C4-2B (cell line): Measurements from ENCODE around the gene BTBD9.

Experiments used
- CTCF ChIP-seq: fragments of 450-650 bp; conservative IDR thresholded peaks from 2 replicates; pipeline ENCODE4 v1.5.1; 2017; ENCODE audit warnings: mild to moderate bottlenecking
- ZFX ChIP-seq: fragments of 450-650 bp; IDR thresholded peaks from 2 replicates; pipeline ENCODE4 v1.6.1; 2017

- TF ChIP-seq CTCF (no peak), ZFX (no peak)
These were observed 216.0 kb downstream of the BTBD9 start for GRCh38 chr6:38423746-38424145.
